Measurements from ENCODE around the gene FAH. TPM values are rescaled to one million over a fixed set of nuclear protein-coding genes. Genes with fewer than 3 reads are reported as not detected.

The FAH gene
- total RNA-seq, 1 experiment from 2014 or later = 21.5 TPM

- H3K4me2 ChIP-seq (ENCODE audit: insufficient read depth, insufficient read length, low read length) = no peak overlapping the region
Observed at GRCh38 chr15:80182611-80183261, 29.9 kb downstream of the FAH start.

More at GRCh38 chr15:80182611-80183261, 29.9 kb downstream of the FAH start:
- Mint-ChIP-seq H3K4me1 (peaks cover 0 to under 1% of the 10 kb centered on the region in 2 experiments; a peak in 2 of 4 replicates), H3K9me3 (no peaks in the 10 kb centered on the region), H3K36me3 (ENCODE audit: insufficient read depth in 1 of 3, low read depth in 3 of 3) (peaks cover 15 to 33% (median 19%) of the 10 kb centered on the region in 3 experiments; a peak in 5 of 7 replicates), H3K27ac (no peak overlapping the region), H3K4me3 (no peak overlapping the region), H3K27me3 (ENCODE audit: low read depth) (no peaks in the 10 kb centered on the region)
- Histone ChIP-seq H2BK120ac (ENCODE audit: low read depth, low read length, poor library complexity, severe bottlenecking) (no peak overlapping the region), H4K20me1 (ENCODE audit: control insufficient read depth, insufficient read depth, insufficient read length) (no peaks in the 10 kb centered on the region), H3K27me3 (ENCODE audit: insufficient read depth, low read length) (no peaks in the 10 kb centered on the region), H2AFZ (ENCODE audit: low read length) (no peak overlapping the region), H2BK5ac (ENCODE audit: insufficient read length, low read length) (no peak overlapping the region), H3K79me1 (ENCODE audit: insufficient read depth, low read depth, low read length, poor library complexity, severe bottlenecking) (no peaks in the 10 kb centered on the region), H3K18ac (ENCODE audit: insufficient read length, low read depth, low read length) (no peak overlapping the region), H3K56ac (ENCODE audit: insufficient read length, low read depth, low read length) (no peak overlapping the region), H2BK15ac (ENCODE audit: low read depth, low read length) (no peak overlapping the region), H3T11ph (ENCODE audit: low read length) (no peak overlapping the region), H2BK12ac (ENCODE audit: insufficient read length, low read depth, low read length) (no peak overlapping the region), H2BK20ac (ENCODE audit: low read depth, low read length, poor library complexity, severe bottlenecking) (no peak overlapping the region), H3K27ac (ENCODE audit: insufficient read length, low read depth, low read length) (no peak overlapping the region), H4K5ac (ENCODE audit: insufficient read length, low read depth, low read length) (no peak overlapping the region), H3K4me1 (ENCODE audit: insufficient read depth, low read length) (no peaks in the 10 kb centered on the region), H3K23ac (ENCODE audit: insufficient read length, low read depth, low read length) (no peak overlapping the region), H4K91ac (ENCODE audit: insufficient read length, low read depth, low read length) (no peak overlapping the region), H3K23me2 (ENCODE audit: insufficient read length, low read depth, low read length, poor library complexity, severe bottlenecking) (no peaks in the 10 kb centered on the region), H3K9me3 (ENCODE audit: control insufficient read depth, low read depth, low read length) (no peaks in the 10 kb centered on the region), H3K4ac (ENCODE audit: low read depth, low read length) (no peak overlapping the region), H2AK5ac (ENCODE audit: insufficient read length, low read length) (no peak overlapping the region), H4K8ac (replicated peaks; ENCODE audit: insufficient read length, low read depth, low read length) (no peak overlapping the region), H3K79me2 (ENCODE audit: insufficient read depth, low read length) (no peaks in the 10 kb centered on the region), H3K14ac (ENCODE audit: insufficient read depth, low read length) (no peak overlapping the region), H3K9ac (ENCODE audit: extremely low read depth, insufficient read length, low read length) (no peak overlapping the region)
- DNase-seq = no peak
- no peak for TF ChIP-seq CTCF (conservative IDR thresholded peaks at IDR 0.05)
- no CpG with 5 or more reads among the region's 5 CpGs for WGBS (ENCODE audit: extremely low coverage, insufficient read length, low lambda C conversion rate)

Measured in H9 (cell line).